ENCODE data around the gene RNASE4.
"Not testable (repeated sequence)": the region's sequence is repeated elsewhere in the genome, so short reads cannot be mapped to it uniquely, and the experiment has no call there.

RNASE4 gene

GRCh38 chr14:20683891-20684661, at the start of gene RNASE4:
RNASE4 (plus strand) TSS chr14:20684560; CDS start chr14:20699372, 14,812 bp downstream.
- peak; percentile 82 for DNase-seq (ENCODE audit: low read depth)

GRCh38 chr14:20641591-20641990, 42.8 kb upstream of the RNASE4 start, which contains the start of gene OR6S1:
OR6S1 (minus strand) TSS chr14:20641691; CDS start chr14:20641691, 0 bp downstream.
- DNase-seq (ENCODE audit: low read depth), result no peak

- no peak for DNase-seq (ENCODE audit: low read depth)
These were observed 42.2 kb upstream of the RNASE4 start for GRCh38 chr14:20642182-20642581.

DNA sequence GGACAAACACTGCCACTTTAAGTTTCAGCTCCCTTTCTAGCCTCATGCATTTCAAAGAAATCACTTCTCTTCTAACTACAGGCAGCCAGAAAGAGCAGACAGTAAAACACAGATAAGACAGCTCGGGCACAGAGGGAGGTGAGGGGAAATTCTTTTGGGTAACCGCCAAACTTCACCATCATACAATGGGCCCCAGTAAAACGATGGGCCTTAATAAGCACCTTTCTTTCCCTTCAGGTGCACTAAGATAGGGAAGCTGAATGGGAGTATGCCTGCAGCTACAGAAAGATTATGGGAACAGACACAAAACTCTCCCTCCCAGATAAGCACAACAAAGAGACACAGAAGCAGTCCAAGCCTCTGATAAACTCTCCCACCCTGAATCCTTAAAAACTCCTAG, 41.6 kb upstream of the RNASE4 start:
- DNase-seq (ENCODE audit: low read depth), result not testable (repeated sequence)

DNA sequence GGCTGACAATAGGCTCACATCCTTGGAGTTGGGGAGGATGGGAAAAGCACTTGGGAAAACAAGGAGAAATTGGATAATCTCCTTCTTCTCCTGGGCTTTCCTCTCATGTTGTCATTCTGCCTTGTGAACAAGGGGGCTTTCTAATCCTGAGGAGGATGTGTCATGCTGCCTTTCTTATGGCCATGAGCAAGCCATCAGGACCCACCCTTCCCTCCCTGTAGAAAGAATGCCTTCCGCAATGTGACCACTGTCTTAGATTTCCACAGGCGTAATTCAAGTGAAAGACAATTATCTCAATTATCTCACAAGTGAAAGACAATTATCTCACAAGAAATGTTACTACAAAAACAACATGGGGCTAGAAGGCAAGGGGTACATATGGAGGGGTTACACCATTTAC, 39.8 kb upstream of the RNASE4 start:
- no peak for DNase-seq (ENCODE audit: low read depth)

DNA sequence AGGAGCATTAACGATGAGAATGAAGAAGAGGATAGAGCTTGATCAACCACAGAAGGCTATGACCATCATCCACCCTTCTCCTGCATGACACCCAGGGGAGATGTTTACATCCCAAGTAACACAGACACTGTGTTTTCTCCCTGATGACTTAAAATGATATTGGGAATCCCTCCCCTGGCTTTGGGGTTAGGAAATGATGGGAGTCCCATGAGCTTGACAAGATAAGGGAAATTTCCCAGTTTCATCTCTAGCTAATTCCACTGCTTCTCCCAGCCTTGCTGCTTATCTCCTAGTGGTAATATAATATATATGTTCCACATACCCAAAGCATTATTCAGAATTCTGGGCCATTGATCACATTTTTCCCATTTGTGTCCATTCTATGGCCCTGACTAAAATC, 38.9 kb upstream of the RNASE4 start:
- no peak for DNase-seq (ENCODE audit: low read depth)

DNA sequence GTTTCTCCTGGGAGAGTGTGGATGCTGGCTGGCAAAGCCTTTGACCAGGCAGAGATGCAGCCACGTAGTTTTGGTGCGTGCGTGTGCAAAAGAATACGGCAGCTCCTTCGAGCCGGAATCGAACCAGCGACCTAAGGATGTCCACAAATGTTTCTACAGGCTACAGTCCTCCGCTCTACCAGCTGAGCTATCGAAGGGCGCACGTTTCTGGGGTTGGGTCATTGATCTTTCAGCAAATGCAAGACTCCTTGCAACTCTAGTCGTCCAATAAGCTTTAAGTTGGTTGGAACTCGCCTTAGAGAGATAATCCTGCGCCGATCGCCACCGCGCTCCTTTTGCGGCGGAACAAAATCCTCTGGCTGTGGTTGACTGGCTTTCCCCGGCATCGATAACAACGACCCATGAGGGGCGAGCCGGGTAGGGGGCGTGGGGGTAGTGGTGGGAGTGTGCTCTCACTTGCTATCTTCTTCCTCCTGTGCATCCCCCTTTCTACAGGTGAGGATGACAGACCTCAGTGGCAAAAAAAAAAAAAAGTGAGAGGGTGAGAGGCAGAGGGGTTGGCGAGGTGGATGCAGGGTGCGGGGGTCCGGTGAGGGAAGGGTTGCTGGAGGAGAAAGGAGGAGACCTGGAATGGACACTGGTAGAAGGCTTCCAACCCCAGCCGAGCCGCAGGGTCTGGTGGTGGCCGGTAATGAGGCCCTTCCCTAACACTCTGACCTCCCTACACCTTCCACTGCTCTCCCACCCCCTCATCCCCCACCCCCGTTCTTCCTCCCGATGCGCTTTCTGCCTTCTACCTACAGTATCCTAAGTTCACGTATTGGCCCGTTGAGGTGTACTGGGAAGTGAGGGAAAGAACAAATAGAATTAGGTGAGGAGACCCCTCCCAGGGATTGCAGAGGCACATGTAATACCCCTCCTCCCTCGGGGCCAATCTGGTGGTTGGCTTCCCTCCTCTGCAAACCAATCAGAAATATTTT, 31.1 kb upstream of the RNASE4 start:
- DNase-seq (ENCODE audit: low read depth), result peak; percentile 85

DNA sequence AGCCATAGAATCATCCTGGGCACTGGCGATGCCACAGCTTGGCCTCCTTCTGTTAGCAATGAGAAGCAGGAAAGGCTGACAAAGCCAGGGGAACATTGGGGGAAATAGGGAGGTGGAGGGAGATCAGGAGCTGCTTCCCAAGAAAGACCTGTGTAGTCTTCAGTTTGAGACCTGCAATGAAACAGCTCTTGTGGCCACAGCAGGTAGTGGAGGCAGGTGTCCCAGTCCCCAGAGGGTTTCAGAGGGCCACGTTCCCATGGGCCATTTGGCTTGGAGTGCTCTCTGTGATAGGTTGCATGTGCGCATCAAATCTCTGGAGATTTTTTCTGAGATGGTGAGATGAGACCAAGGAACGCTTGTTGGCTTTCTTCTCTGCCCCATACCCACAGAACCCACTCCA, 28.5 kb upstream of the RNASE4 start:
- no peak for DNase-seq (ENCODE audit: low read depth)

GRCh38 chr14:20656274-20656673, 28.1 kb upstream of the RNASE4 start:
- DNase-seq (ENCODE audit: low read depth), result no peak

DNA sequence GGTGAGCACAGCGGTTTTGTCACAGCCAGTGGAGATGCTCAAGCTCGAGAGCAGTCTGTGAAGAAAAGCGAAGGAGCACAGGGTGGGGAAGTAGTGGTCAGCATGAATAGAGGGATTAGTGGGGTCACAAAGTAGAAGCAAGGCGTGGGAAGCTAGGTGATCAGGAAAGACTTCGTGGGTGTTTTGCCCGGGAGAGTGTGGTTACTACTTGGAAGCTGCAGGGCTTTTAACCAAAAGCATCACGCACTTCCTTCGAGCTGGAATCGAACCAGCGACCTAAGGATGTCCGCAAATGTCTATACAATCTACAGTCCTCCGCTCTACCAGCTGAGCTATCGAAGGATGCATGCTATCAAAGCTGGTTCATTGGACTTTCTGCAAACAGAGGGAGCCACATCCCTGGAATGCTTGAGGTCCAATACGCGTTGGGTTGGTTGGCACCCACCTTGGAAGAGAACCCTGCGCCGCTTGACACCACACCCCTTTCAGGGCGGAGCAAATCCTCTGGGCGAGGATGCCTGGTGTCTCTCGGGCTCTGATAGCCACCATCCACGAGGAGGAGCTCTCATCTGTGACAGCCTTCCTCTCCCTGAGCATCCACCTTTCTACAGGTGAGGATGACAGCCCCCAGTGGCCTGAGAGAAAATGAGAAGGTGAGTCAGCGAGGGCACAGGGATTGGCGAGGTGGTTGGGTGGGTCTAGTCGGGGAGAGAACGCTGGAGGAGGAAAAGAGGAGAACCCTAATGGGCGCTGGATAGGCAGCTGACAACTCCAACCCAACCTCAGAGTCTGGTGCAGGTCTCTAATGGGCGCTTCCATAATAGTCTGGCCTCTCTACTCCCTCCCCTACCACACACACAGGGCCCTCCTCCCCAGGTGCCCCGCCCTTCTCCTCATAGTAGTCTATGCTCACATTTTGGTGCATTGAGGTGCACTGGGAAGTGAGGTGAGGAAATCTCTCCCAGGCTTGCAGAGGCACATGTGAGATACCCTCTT, 26.8 kb upstream of the RNASE4 start:
- peak; percentile 14 for DNase-seq (ENCODE audit: low read depth)

DNA sequence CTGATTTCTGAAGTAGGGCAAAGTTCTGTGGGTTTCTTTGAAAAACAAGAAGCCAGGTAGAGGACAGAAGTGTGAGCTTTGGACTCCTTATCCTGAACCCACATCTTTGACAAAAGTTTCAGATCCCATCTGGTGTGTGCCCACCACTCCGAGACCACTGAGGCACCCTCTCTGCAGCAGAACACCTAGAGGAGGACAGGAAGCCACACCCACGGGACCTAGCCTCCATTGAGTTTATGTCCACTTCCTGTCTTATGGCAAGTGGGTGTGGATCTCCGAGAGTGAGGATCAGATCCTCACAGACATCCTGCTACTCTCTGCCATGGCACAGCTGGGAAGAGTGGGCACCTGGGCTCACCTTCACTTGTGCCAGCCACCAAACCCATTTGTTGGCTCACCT, 26.1 kb upstream of the RNASE4 start:
- DNase-seq (ENCODE audit: low read depth), result no peak

DNA sequence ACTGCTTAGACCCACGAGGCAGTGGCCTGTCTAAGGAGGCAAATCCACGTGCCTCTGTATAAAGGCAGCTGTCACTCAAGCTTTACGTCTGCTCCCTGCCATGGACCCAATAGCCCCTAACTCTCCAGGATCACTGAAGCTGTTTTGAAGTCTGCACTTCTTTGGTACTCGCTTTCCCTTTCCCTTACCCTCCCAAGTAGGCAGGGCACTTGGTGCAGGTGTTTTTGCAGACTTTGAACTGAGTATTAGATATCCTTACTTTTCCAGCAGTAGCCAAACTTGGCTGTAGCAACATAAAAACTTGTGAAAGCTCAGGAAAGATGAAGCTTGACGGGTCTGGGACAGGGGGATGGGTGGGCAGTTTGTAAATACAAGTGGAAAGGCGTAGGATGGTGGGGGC, 25.0 kb upstream of the RNASE4 start:
- DNase-seq (ENCODE audit: low read depth), result no peak

GRCh38 chr14:20659813-20660395, 24.5 kb upstream of the RNASE4 start:
- DNase-seq (ENCODE audit: low read depth), result no peak

DNA sequence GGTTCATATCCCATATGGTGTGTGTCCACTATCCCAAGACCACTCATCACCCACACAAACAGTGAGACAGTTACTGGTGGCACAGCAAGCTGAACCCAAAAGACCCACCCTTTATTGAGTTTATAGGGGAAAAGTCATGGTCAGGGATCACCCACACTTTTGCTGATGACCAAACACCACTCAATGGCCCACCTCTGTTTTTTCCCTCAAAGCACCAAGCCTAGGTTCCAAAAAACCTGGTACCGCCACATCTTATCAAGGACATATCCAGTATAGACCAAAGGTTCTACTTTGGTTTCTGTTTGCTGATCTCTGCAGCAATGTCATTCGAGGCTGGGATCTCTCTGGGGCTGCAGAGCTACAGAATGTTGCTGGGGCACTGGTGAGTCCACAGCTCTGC, 23.2 kb upstream of the RNASE4 start:
- no peak for DNase-seq (ENCODE audit: low read depth)

GRCh38 chr14:20662968-20663732, 21.2 kb upstream of the RNASE4 start:
- DNase-seq (ENCODE audit: low read depth), result peak; percentile 79

DNA sequence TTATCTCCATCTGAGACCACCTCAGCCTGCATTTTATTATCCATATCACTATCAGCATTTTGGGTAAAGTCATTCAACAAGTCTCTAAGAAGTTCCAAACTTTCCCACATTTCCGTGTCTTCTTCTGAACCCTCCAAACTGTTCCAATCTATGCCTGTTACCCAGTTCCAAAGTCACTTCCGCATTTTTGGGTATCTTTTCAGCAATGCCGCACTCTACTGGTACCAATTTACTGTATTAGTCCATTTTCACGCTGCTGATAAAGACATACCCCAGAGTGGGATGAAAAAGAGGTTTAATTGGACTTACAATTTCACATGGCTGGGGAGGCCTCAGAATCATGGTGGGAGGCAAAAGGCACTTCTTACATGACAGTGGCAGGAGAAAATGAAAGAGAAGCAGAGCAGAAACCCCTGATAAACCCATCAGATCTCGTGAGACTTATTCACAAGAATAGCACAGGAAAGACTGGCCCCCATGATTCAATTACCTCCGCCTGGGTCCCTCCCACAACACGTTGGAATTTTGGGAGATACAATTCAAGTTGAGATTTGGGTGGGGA, 17.9 kb upstream of the RNASE4 start:
- DNase-seq (ENCODE audit: low read depth), result not testable (repeated sequence)

DNA sequence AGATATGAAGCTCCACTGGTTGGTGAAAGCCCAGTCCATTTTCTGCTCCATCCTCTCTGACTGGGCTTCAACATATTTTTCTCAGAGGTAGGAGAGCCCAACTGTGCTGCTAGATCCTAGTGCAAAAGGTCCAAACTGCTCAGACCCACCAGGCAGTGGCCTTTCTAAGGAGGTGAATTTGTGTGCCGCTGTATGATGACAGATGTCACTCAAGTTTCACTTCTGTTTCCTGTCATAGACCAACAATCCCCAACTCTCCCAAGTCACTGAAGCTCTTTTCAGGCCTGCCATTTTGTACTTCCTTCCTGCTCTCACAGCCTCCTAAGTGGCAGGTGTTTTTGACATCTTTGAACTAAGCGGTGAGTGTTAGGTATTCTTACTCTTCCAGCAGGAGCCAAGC, 16.4 kb upstream of the RNASE4 start:
- no peak for DNase-seq (ENCODE audit: low read depth)

GRCh38 chr14:20668969-20669368, 15.4 kb upstream of the RNASE4 start:
- DNase-seq (ENCODE audit: low read depth), result no peak

DNA sequence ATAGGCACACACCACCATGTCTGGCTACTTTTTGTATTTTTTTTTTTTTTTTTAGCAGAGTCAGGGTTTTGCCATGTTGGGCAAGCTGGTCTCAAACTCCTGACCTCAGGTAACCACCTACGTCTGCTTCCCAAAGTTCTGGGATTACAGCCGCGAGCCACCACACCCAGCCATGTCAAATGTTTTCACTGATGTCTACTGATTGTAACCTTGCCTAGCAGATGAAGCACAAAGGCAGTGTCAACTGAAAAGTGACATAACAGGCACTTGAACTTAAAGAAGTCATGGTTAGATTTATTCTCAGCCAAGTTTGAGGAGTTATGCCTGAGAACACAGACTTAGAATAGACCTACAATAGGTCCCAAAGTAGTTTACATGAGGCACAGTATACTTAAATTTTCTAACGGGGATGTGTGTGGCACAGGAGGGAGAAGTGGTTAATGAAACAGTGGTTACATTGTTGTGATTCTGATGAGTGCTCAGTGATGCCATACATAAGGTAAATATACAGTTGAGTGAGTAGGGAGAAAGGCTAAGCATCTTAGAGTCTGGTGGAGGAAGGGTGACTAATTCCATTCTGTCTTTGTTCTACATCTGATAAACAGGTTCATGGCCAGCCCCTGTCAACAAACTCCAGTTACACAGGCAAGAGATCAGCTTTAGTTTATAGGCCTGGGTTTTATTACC, 12.6 kb upstream of the RNASE4 start:
- no peak for DNase-seq (ENCODE audit: low read depth)

DNA sequence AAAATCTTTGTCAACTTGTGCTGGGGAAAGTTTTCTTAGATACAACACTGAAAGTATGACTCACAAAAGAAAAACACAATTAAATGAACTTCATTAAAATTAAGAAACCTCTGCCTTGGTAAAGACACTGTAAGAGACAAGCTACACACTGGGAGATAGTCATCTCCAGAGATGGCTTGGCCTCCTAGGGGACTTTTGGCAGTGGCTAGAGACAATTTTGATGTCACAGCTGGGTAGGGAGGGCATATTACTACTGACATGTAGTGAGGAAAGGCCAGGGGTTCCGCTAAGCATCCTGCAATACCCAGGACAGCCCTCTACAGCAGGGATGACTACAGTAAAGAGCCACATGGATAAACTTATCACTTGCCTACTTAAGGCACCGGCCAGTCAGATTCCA, 8.7 kb upstream of the RNASE4 start:
- no peak for DNase-seq (ENCODE audit: low read depth)
